H1 (cell line): ENCODE results near the gene METTL21C. TPM values are rescaled to one million over a fixed set of nuclear protein-coding genes. Genes with fewer than 3 reads are reported as not detected.

Source experiments
- CTCF ChIA-PET: fragments of 300-600 bp; sonication (Branson Sonifier 250); formaldehyde crosslinking; loops from one replicate; lab custom pipeline; 2021; ENCODE audit not compliant: partially characterized antibody; lab: Charles Lee
- POLR2A ChIA-PET: fragments of 300-600 bp; sonication (Branson Sonifier 250); formaldehyde crosslinking; loops from one replicate; lab custom pipeline; 2021; ENCODE audit warnings: inconsistent platforms; ENCODE audit not compliant: partially characterized antibody; lab: Charles Lee
- DNase-seq, 2 experiments: peaks; one replicate each; pipeline versions ENCODE4 v3.0.0 to v3.0.0-alpha.2; 2010 to 2022; ENCODE audit warnings: low spot score in 2 of 2, low read depth in 1 of 2, mixed read lengths in 1 of 2
- FAIRE-seq: peaks from 2 replicates; lab custom pipeline; 2011; peaks lifted over from hg19 to GRCh38; lab: Jason Lieb, UNC
- H2AFZ ChIP-seq: 2 replicates; pipeline ENCODE4 v1.8.1; 2012; ENCODE audit warnings: low read length, inconsistent platforms
- H2AK5ac ChIP-seq: 2 replicates; pipeline ENCODE4 v1.6.1; 2013; ENCODE audit warnings: low read depth, low read length
- H2BK120ac ChIP-seq: replicated peaks from 2 replicates; pipeline ENCODE3; 2013; ENCODE audit warnings: low read depth, low read length, inconsistent platforms
- H2BK12ac ChIP-seq: 2 replicates; pipeline ENCODE4 v1.6.1; 2013; ENCODE audit warnings: low read depth, low read length
- H2BK15ac ChIP-seq: 2 replicates; pipeline ENCODE4 v1.6.1; 2013; ENCODE audit warnings: low read length
- H2BK20ac ChIP-seq: 2 replicates; pipeline ENCODE4 v1.6.1; 2013; ENCODE audit warnings: low read length
- H2BK5ac ChIP-seq: 2 replicates; pipeline ENCODE4 v1.6.1; 2013; ENCODE audit warnings: low read depth, low read length
- H3K14ac ChIP-seq: 2 replicates; pipeline ENCODE4 v1.6.1; 2013; ENCODE audit warnings: inconsistent platforms; ENCODE audit not compliant: insufficient read length
- H3K18ac ChIP-seq: 2 replicates; pipeline ENCODE4 v1.6.1; 2013; ENCODE audit warnings: low read length; ENCODE audit errors: extremely low read depth
- H3K23ac ChIP-seq: 2 replicates; pipeline ENCODE4 v1.6.1; 2013; ENCODE audit warnings: inconsistent platforms; ENCODE audit not compliant: insufficient read length
- H3K23me2 ChIP-seq: 2 replicates; pipeline ENCODE4 v1.6.1; 2013; ENCODE audit warnings: low read depth, low read length
- H3K27ac ChIP-seq: 2 replicates; pipeline ENCODE4 v1.6.1; 2011; ENCODE audit warnings: low read depth, low read length, inconsistent platforms
- H3K27me3 ChIP-seq, 4 experiments: replicated peaks in 1 of 4; 1 replicate in 1 of 4; 2 replicates in 3 of 4; pipeline versions ENCODE4 v1.6.1 to v1.8.1; 2011 to 2013; ENCODE audit warnings: low read length in 3 of 4, mild to moderate bottlenecking in 3 of 4, inconsistent platforms in 2 of 4, mixed read lengths in 2 of 4, moderate library complexity in 1 of 4; ENCODE audit not compliant: control insufficient read depth in 3 of 4, insufficient read depth in 3 of 4; ENCODE audit errors: extremely low read depth in 1 of 4
- H3K36me3 ChIP-seq, 4 experiments: 2 replicates each; pipeline versions ENCODE4 v1.6.1 to v1.8.1; 2011 to 2013; ENCODE audit warnings: mild to moderate bottlenecking in 4 of 4, low read length in 3 of 4, moderate library complexity in 2 of 4, control low read depth in 1 of 4, inconsistent platforms in 1 of 4; ENCODE audit not compliant: insufficient read depth in 4 of 4, control insufficient read depth in 2 of 4
- H3K4ac ChIP-seq: replicated peaks from 2 replicates; pipeline ENCODE3; 2013; ENCODE audit warnings: low read length, low read depth, mixed read lengths, inconsistent platforms; ENCODE audit not compliant: insufficient read length
- H3K4me1 ChIP-seq, 4 experiments: replicated peaks in 1 of 4; 1 replicate in 1 of 4; 2 replicates in 3 of 4; pipeline versions ENCODE4 v1.6.1 to v1.8.1; 2011 to 2013; ENCODE audit warnings: low read length in 3 of 4, inconsistent platforms in 2 of 4, mixed read lengths in 1 of 4; ENCODE audit not compliant: insufficient read depth in 4 of 4, control insufficient read depth in 3 of 4
- H3K4me2 ChIP-seq, 2 experiments: 2 replicates each; pipeline versions ENCODE4 v1.6.1 to v1.8.1; 2011 to 2013; ENCODE audit warnings: low read depth in 2 of 2, low read length in 2 of 2, control low read depth in 1 of 2, inconsistent platforms in 1 of 2, mild to moderate bottlenecking in 1 of 2; ENCODE audit not compliant: insufficient read depth in 1 of 2
- H3K4me3 ChIP-seq, 4 experiments: fragments of 200-600, 300-600 bp in 1 of 4; sonication (generic), shearing (Covaris generic), sonication (Bioruptor Twin) in 1 of 4; 2 replicates each; pipeline versions ENCODE4 v1.5.1 to v1.8.1; 2011 to 2016; ENCODE audit warnings: low read length in 4 of 4, low read depth in 3 of 4, control low read depth in 2 of 4, inconsistent platforms in 2 of 4, mild to moderate bottlenecking in 2 of 4, mixed read lengths in 1 of 4, moderate library complexity in 1 of 4; ENCODE audit not compliant: insufficient read depth in 2 of 4; ENCODE audit errors: extremely low read depth in 1 of 4
- H3K56ac ChIP-seq: replicated peaks from 2 replicates; pipeline ENCODE3; 2013; ENCODE audit warnings: low read depth, mild to moderate bottlenecking, mixed read lengths, low read length, inconsistent platforms; ENCODE audit not compliant: insufficient read length
- H3K79me1 ChIP-seq: 2 replicates; pipeline ENCODE4 v1.6.1; 2013; ENCODE audit warnings: low read depth, low read length, control low read depth
- H3K79me2 ChIP-seq, 2 experiments: 2 replicates each; pipeline versions ENCODE4 v1.6.1 to v1.8.1; 2012 to 2013; ENCODE audit warnings: low read length in 2 of 2, mild to moderate bottlenecking in 2 of 2, inconsistent platforms in 1 of 2; ENCODE audit not compliant: insufficient read depth in 2 of 2, control insufficient read depth in 1 of 2
- H3K9ac ChIP-seq, 4 experiments: replicated peaks in 1 of 4; 1 replicate in 1 of 4; 2 replicates in 3 of 4; pipeline versions ENCODE4 v1.6.1 to v1.8.1; 2011 to 2013; ENCODE audit warnings: low read depth in 3 of 4, low read length in 3 of 4, control low read depth in 2 of 4, mild to moderate bottlenecking in 2 of 4, moderate library complexity in 2 of 4, inconsistent platforms in 1 of 4; ENCODE audit errors: extremely low read depth in 1 of 4
- H3K9me3 ChIP-seq, 2 experiments: 2 replicates each; pipeline versions ENCODE4 v1.6.1 to v1.8.1; 2012 to 2013; ENCODE audit warnings: mild to moderate bottlenecking in 2 of 2, moderate library complexity in 2 of 2, control low read depth in 1 of 2, inconsistent platforms in 1 of 2, low read depth in 1 of 2, low read length in 1 of 2, mixed read lengths in 1 of 2; ENCODE audit not compliant: insufficient read depth in 2 of 2
- H4K20me1 ChIP-seq, 2 experiments: replicated peaks in 1 of 2; 2 replicates each; pipeline versions ENCODE3 to v1.8.1; 2011 to 2013; ENCODE audit warnings: inconsistent platforms in 2 of 2, low read length in 2 of 2, mild to moderate bottlenecking in 1 of 2; ENCODE audit not compliant: insufficient read depth in 2 of 2, control insufficient read depth in 1 of 2
- H4K5ac ChIP-seq: 2 replicates; pipeline ENCODE4 v1.6.1; 2013; ENCODE audit warnings: low read length, low read depth, mixed read lengths, inconsistent platforms; ENCODE audit not compliant: insufficient read length
- H4K8ac ChIP-seq: 2 replicates; pipeline ENCODE4 v1.8.0; 2013; ENCODE audit warnings: mild to moderate bottlenecking, moderate library complexity, low read length, inconsistent platforms; ENCODE audit not compliant: insufficient read depth; ENCODE audit errors: extremely low read depth
- H4K91ac ChIP-seq: replicated peaks from 2 replicates; pipeline ENCODE3; 2013; ENCODE audit warnings: low read length, mixed read lengths, inconsistent platforms; ENCODE audit not compliant: insufficient read length
- BACH1 ChIP-seq: IDR thresholded peaks from 2 replicates; pipeline ENCODE4 v1.6.1; 2012; ENCODE audit warnings: low read length, improper control_type of control experiment
- BCL11A ChIP-seq, 2 experiments: IDR thresholded peaks; one replicate each; pipeline ENCODE4 v1.6.1; 2011; ENCODE audit warnings: low read depth in 2 of 2, low read length in 2 of 2, mild to moderate bottlenecking in 2 of 2
- CHD2 ChIP-seq: IDR thresholded peaks from 2 replicates; pipeline ENCODE4 v1.6.1; 2012; ENCODE audit warnings: low read length, improper control_type of control experiment
- CREB1 ChIP-seq: IDR thresholded peaks from 2 replicates; pipeline ENCODE4 v1.6.1; 2012; ENCODE audit warnings: inconsistent platforms
- CTBP2 ChIP-seq: IDR thresholded peaks from 2 replicates; pipeline ENCODE4 v1.7.0; 2011; ENCODE audit warnings: borderline replicate concordance, mild to moderate bottlenecking, moderate library complexity, mixed read lengths, low read length; ENCODE audit not compliant: insufficient read depth, insufficient read length
- KDM1A ChIP-seq: fragments of 200-600, 300-600 bp; sonication (generic); IDR thresholded peaks from 2 replicates; pipeline ENCODE4 v1.7.1; 2016; ENCODE audit warnings: mild to moderate bottlenecking, low read length, borderline replicate concordance
- POLR2AphosphoS5 ChIP-seq: IDR thresholded peaks from 2 replicates; pipeline ENCODE4 v1.6.1; 2011; ENCODE audit warnings: low read depth, low read length
- POU5F1 ChIP-seq: IDR thresholded peaks from 2 replicates; pipeline ENCODE4 v1.6.1; 2011; ENCODE audit warnings: low read depth, mild to moderate bottlenecking, low read length, moderate library complexity
- RAD21 ChIP-seq, 2 experiments: IDR thresholded peaks in 1 of 2; conservative IDR thresholded peaks in 1 of 2; 2 replicates each; pipeline ENCODE4 v1.6.1; 2011; ENCODE audit warnings: low read depth in 2 of 2, low read length in 2 of 2, improper control_type of control experiment in 1 of 2, inconsistent platforms in 1 of 2, mild to moderate bottlenecking in 1 of 2, moderate library complexity in 1 of 2
- SAP30 ChIP-seq: fragments of 300-600 bp; sonication (generic); IDR thresholded peaks from 2 replicates; pipeline ENCODE4 v1.7.1; 2012; ENCODE audit warnings: low read length, moderate library complexity, mild to moderate bottlenecking, inconsistent platforms; ENCODE audit not compliant: insufficient read depth, insufficient replicate concordance
- SP2 ChIP-seq: IDR thresholded peaks from 2 replicates; pipeline ENCODE4 v1.6.1; 2012; ENCODE audit warnings: mild to moderate bottlenecking, low read length, inconsistent platforms
- ZNF274 ChIP-seq: IDR thresholded peaks from 2 replicates; pipeline ENCODE4 v1.7.0; 2012; ENCODE audit warnings: low read length, borderline replicate concordance; ENCODE audit errors: extremely low read depth
- WGBS, 2 experiments: shearing (Covaris generic) in 1 of 2; methylation state at CpG; one replicate each; pipeline versions ENCODE4 v1.1.6 to v1.1.7; 2013 to 2015; ENCODE audit warnings: low lambda C conversion rate in 2 of 2, mixed read lengths in 2 of 2, inconsistent platforms in 1 of 2, low coverage in 1 of 2, missing lambda C conversion rate in 1 of 2; ENCODE audit not compliant: insufficient replicate concordance in 2 of 2, insufficient coverage in 1 of 2, insufficient read length in 1 of 2; ENCODE audit errors: extremely low coverage in 1 of 2, missing lambda C conversion rate in 1 of 2; 5-methylcytosine and 5-hydroxymethylcytosine counted together
- polyA plus RNA-seq, 7 experiments: library from polyadenylated mRNA; depleted of rRNA in 3 of 7; stranded (reverse) in 5 of 7; unstranded in 2 of 7; fragments of >200 nt in 5 of 7; fragments of 200-250 nt in 2 of 7; gene quantifications; 1 replicate in 5 of 7; 2 replicates in 1 of 7; 4 replicates in 1 of 7; pipeline versions ENCODE4 v1.2.1 to v1.2.3, GENCODE V29; 2011 to 2013; ENCODE audit warnings: missing spikeins in 2 of 7, mixed read lengths in 2 of 7
- total RNA-seq: library from RNA; stranded (reverse); fragmentation: NEBNext Ultra II Directional; extraction: Animal tissue kit (Norgen Biotek cat#: 25700); gene quantifications from 2 replicates; pipeline ENCODE4 v1.2.1, GENCODE V29; 2021

Gene METTL21C
- total and polyA plus RNA-seq, 2 of the 8 experiments (the other 6 are each of a cell fraction or from before 2014, with no cell fraction given): not detected

- Histone ChIP-seq H3K4ac (no peak overlapping the region), H3K23me2 (no peaks in the 10 kb centered on the region), H3K36me3 (no peaks in the 10 kb centered on the region), H2BK20ac (no peak overlapping the region), H2BK5ac (no peak overlapping the region), H3K4me3 (no peak overlapping the region), H3K79me2 (no peaks in the 10 kb centered on the region), H3K18ac (no peak overlapping the region), H3K4me1 (peaks cover 0 to 4% (median 0%) of the 10 kb centered on the region in 4 experiments; a peak in 1 of 7 replicates), H3K14ac (no peak overlapping the region), H4K5ac (no peak overlapping the region), H2BK12ac (0 out of 2 replicates have a peak overlapping the region, but pooled peaks have one; percentile 84), H3K79me1 (no peaks in the 10 kb centered on the region), H3K27me3 (no peaks in the 10 kb centered on the region), H3K4me2 (no peak overlapping the region), H4K91ac (no peak overlapping the region), H2AFZ (no peak overlapping the region; the same call in 1 of the 2 replicates), H3K9me3 (peaks cover 0 to 5% of the 10 kb centered on the region in 2 experiments; a peak in 1 of 4 replicates), H3K27ac (no peak overlapping the region), H2BK120ac (no peak overlapping the region), H3K56ac (no peak overlapping the region), H3K9ac (no peak overlapping the region), H2AK5ac (no peak overlapping the region), H2BK15ac (no peak overlapping the region), H4K20me1 (no peaks in the 10 kb centered on the region), H4K8ac (no peak overlapping the region), H3K23ac (no peak overlapping the region)
- ChIA-PET CTCF (interaction anchor here (1.1 kb wide), 1 partner anchor 165 kb away, joined by 3 read pairs; no protein-coding TSS in a partner anchor), POLR2A (no interaction called here)
- FAIRE-seq: no peak
- WGBS, 2 experiments: 90% methylated on average over 14 of the region's 14 CpGs; no CpG with 5 or more reads in 1 of the 2 experiments
- no peak for DNase-seq
- TF ChIP-seq BACH1 (no peak), RAD21 (IDR thresholded peaks at IDR 0.05 in 1 of 2, conservative IDR thresholded peaks at IDR 0.05 in 1 of 2; ENCODE audit: low read depth in 2 of 2, low read length in 2 of 2) (no peak), SAP30 (no peak), CTBP2 (no peak), SP2 (no peak), POU5F1 (no peak), KDM1A (no peak), ZNF274 (no peak), POLR2AphosphoS5 (no peak), BCL11A (IDR thresholded peaks at IDR 0.05; ENCODE audit: low read depth in 2 of 2, low read length in 2 of 2) (no peak), CREB1 (no peak), CHD2 (no peak)
Measured at GRCh38 chr13:102700088-102701031, 5.5 kb upstream of the METTL21C start.
